ENCODE measurements around the gene KIF19.

KIF19 gene

DNA sequence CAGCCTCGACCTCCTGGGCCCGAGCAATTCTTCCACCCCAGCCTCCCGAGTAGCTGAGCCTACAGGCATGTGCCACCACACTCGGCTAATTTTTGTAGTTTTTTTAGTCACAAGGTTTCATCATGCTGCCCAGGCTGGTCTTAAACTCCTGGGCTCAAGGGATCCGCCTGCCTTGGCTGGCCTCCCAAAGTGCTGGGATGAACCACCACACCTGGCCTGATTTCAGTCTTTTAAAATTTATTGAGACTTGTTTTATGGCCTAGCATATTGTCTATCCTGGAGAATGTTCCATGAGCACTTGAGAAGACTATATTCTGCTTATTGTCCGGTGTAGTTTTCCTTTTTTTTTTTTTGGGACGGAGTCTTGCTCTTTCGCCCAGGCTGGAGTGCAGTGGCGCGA, 33.5 kb upstream of the KIF19 start:
- H3K27me3 ChIP-seq (replicated peaks): no peaks in the 10 kb centered on the region
- DNase-seq: no peak
- in situ Hi-C loops (cut with HindIII; ENCODE audit: low pct_ligation_motif_present, low sequenced_read_pairs): no loop called here
- no peak overlapping the region for H3K27ac ChIP-seq
- TF ChIP-seq, protein P1, sequence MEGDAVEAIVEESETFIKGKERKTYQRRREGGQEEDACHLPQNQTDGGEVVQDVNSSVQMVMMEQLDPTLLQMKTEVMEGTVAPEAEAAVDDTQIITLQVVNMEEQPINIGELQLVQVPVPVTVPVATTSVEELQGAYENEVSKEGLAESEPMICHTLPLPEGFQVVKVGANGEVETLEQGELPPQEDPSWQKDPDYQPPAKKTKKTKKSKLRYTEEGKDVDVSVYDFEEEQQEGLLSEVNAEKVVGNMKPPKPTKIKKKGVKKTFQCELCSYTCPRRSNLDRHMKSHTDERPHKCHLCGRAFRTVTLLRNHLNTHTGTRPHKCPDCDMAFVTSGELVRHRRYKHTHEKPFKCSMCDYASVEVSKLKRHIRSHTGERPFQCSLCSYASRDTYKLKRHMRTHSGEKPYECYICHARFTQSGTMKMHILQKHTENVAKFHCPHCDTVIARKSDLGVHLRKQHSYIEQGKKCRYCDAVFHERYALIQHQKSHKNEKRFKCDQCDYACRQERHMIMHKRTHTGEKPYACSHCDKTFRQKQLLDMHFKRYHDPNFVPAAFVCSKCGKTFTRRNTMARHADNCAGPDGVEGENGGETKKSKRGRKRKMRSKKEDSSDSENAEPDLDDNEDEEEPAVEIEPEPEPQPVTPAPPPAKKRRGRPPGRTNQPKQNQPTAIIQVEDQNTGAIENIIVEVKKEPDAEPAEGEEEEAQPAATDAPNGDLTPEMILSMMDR (IDR thresholded peaks at IDR 0.05; ENCODE audit: low read depth, low read length, missing control alignments): no peak
- H3K4me3 ChIP-seq (ENCODE audit: low read depth, low read length): no peak overlapping the region
- H3K36me3 ChIP-seq (replicated peaks): no peaks in the 10 kb centered on the region

DNA sequence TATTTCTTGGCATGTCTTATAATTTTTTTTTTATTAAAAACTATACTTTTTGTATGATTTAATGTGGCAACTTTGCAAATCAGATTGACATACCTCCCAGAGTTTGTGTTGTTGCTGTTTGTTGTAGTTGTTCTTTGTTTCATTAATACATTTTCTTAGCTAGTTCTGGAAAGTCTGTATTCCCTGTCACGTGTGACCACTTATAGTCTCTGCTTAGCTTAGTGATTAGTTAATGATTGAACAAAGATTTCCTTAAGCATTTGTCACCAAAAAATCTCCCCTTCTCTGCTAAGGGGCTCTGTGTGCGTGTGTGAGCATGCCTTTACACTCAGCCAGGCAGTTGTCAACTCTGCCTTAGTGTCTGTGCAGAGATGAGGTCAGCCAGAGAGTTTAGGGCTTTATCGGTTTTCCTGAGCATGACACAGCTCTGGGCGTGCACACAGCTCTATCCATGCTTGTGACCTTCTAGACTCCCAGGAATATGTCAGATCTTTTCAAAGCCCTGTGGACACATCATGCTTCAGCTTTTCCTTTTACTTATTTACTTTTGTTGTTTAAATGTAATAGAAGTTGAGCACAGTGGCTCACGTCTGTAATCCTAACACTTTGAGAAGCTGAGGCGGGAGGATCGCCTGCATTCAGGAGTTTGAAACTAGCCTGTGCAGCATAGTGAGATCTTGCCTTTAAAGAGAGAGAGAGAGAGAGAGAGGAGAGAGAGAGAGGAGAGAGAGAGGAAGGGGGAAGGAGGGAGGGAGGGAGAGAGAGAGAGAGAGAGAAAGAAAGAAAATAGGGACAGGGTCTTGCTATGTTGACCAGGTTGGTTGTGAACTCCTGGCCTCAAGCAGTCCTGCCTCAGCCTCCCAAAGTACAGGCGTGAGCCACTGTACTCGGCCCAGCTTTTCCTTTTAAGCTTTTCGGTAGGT, 30.1 kb upstream of the KIF19 start:
- in situ Hi-C loops (cut with HindIII; ENCODE audit: low pct_ligation_motif_present, low sequenced_read_pairs): no loop called here
- no peak overlapping the region for H3K27ac ChIP-seq
- TF ChIP-seq, protein P1 (IDR thresholded peaks at IDR 0.05; ENCODE audit: low read depth, low read length, missing control alignments): no peak
- H3K4me3 ChIP-seq (ENCODE audit: low read depth, low read length): no peak overlapping the region
- no peak for DNase-seq
- no peaks in the 10 kb centered on the region for H3K36me3 ChIP-seq (replicated peaks)
- H3K27me3 ChIP-seq (replicated peaks): no peaks in the 10 kb centered on the region

GRCh38 chr17:74296548-74296936, 29.5 kb upstream of the KIF19 start:
- no peaks in the 10 kb centered on the region for H3K27me3 ChIP-seq (replicated peaks)
- H3K36me3 ChIP-seq (replicated peaks): no peaks in the 10 kb centered on the region
- DNase-seq: peak; percentile 51
- no peak overlapping the region for H3K27ac ChIP-seq
- TF ChIP-seq, protein P1 (IDR thresholded peaks at IDR 0.05; ENCODE audit: low read depth, low read length, missing control alignments): peak; percentile 68
- in situ Hi-C loops (cut with HindIII; ENCODE audit: low pct_ligation_motif_present, low sequenced_read_pairs): no loop called here
- H3K4me3 ChIP-seq (ENCODE audit: low read depth, low read length): no peak overlapping the region

GRCh38 chr17:74297941-74298340, 28.1 kb upstream of the KIF19 start:
- no peaks in the 10 kb centered on the region for H3K36me3 ChIP-seq (replicated peaks)
- H3K27ac ChIP-seq: no peak overlapping the region
- no peak for DNase-seq
- TF ChIP-seq, protein P1 (IDR thresholded peaks at IDR 0.05; ENCODE audit: low read depth, low read length, missing control alignments): no peak
- H3K27me3 ChIP-seq (replicated peaks): no peaks in the 10 kb centered on the region
- H3K4me3 ChIP-seq (ENCODE audit: low read depth, low read length): no peak overlapping the region
- in situ Hi-C loops (cut with HindIII; ENCODE audit: low pct_ligation_motif_present, low sequenced_read_pairs): no loop called here

- no peak for DNase-seq
- Histone ChIP-seq H3K4me3 (ENCODE audit: low read depth, low read length) (no peak overlapping the region), H3K27ac (no peak overlapping the region), H3K27me3 (replicated peaks) (no peaks in the 10 kb centered on the region), H3K36me3 (replicated peaks) (no peaks in the 10 kb centered on the region)
- TF ChIP-seq, protein P1 (IDR thresholded peaks at IDR 0.05; ENCODE audit: low read depth, low read length, missing control alignments): no peak
- in situ Hi-C loops (cut with HindIII; ENCODE audit: low pct_ligation_motif_present, low sequenced_read_pairs): no loop called here
Observed at GRCh38 chr17:74298778-74299177, 27.2 kb upstream of the KIF19 start.
